ENCODE measurements around the gene PLXND1.

DNA sequence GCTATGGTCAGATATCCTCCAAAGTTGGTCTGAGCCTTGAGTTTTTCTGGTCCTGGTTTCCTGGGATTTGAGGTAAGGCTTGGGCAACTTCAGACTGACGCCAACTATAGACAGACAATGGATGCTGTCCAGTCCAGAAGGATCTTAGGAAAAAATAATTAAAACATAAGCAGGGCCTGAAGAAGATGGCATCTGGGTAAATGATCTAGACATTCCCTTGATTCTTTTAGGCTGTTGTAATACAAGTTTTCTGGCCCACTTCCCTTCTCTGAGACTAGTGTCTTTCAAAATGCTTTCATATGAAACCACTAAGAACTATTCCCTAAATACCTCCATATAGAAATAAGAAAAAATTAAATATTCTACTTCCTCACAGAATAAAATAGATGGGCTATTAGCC, 47.7 kb upstream of the PLXND1 start:
- TF ChIP-seq, protein P1, sequence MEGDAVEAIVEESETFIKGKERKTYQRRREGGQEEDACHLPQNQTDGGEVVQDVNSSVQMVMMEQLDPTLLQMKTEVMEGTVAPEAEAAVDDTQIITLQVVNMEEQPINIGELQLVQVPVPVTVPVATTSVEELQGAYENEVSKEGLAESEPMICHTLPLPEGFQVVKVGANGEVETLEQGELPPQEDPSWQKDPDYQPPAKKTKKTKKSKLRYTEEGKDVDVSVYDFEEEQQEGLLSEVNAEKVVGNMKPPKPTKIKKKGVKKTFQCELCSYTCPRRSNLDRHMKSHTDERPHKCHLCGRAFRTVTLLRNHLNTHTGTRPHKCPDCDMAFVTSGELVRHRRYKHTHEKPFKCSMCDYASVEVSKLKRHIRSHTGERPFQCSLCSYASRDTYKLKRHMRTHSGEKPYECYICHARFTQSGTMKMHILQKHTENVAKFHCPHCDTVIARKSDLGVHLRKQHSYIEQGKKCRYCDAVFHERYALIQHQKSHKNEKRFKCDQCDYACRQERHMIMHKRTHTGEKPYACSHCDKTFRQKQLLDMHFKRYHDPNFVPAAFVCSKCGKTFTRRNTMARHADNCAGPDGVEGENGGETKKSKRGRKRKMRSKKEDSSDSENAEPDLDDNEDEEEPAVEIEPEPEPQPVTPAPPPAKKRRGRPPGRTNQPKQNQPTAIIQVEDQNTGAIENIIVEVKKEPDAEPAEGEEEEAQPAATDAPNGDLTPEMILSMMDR (IDR thresholded peaks at IDR 0.05; ENCODE audit: poor library complexity, severe bottlenecking), result no peak
- no peak for TF ChIP-seq SMC3 (conservative IDR thresholded peaks at IDR 0.05; ENCODE audit: poor library complexity)
